ENCODE results near the gene OTOP1. TPM values are rescaled to one million over a fixed set of nuclear protein-coding genes. Genes with fewer than 3 reads are reported as not detected.
A peak's percentile ranks its signal among the peaks of the same experiment; 100 is the strongest.

OTOP1 gene
- total RNA-seq, 2 experiments from 2014 or later, result not detected

DNA sequence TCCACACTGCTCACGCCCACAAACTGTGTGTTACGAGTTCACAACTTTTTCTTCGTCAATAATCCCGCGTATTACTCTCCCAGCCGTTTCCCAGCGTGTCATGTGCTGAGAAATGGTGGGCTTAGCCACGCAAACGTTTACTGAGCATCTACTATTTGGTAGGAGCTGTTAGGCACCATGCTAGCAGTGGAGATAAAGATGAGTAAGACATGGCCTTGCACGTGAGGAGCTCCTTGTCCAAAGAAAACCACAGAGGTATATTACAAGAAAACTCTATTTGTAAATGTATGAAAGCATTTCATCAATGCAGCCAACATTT, 22.1 kb upstream of the OTOP1 start:
- H3K27ac Mint-ChIP-seq, result peak overlapping the region; percentile 99
- peaks cover 35% of the 10 kb centered on the region for H3K4me1 Mint-ChIP-seq (ENCODE audit: low read depth)
- ChIA-PET CTCF (interaction anchor here (1.0 to 2.7 kb wide), 2 partner anchors 10 to 11 kb away, joined by 7 to 11 read pairs; no protein-coding TSS in a partner anchor), POLR2A (interaction anchor here (0.8 to 2.5 kb wide), 13 partner anchors 13 to 293 kb away, joined by 3 to 16 read pairs (median 8); partner anchors contain the start of genes LYAR, NSG1, STX18 and ZBTB49)
- H3K9me3 ChIP-seq (ENCODE audit: control insufficient read depth in 1 of 2, insufficient read depth in 1 of 2, low read length in 2 of 2), result no peaks in the 10 kb centered on the region
- H3K36me3 Mint-ChIP-seq (ENCODE audit: low read depth), result peaks cover 38% of the 10 kb centered on the region
- TF ChIP-seq, protein P1, sequence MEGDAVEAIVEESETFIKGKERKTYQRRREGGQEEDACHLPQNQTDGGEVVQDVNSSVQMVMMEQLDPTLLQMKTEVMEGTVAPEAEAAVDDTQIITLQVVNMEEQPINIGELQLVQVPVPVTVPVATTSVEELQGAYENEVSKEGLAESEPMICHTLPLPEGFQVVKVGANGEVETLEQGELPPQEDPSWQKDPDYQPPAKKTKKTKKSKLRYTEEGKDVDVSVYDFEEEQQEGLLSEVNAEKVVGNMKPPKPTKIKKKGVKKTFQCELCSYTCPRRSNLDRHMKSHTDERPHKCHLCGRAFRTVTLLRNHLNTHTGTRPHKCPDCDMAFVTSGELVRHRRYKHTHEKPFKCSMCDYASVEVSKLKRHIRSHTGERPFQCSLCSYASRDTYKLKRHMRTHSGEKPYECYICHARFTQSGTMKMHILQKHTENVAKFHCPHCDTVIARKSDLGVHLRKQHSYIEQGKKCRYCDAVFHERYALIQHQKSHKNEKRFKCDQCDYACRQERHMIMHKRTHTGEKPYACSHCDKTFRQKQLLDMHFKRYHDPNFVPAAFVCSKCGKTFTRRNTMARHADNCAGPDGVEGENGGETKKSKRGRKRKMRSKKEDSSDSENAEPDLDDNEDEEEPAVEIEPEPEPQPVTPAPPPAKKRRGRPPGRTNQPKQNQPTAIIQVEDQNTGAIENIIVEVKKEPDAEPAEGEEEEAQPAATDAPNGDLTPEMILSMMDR (IDR thresholded peaks at IDR 0.05), result no peak
- H3K4me1 ChIP-seq (ENCODE audit: insufficient read depth, low read length), result peaks cover 21% of the 10 kb centered on the region
- H3K36me3 ChIP-seq (ENCODE audit: insufficient read depth, low read length), result peaks cover 16% of the 10 kb centered on the region
- peak overlapping the region; percentile 88 for H3K4me3 ChIP-seq (ENCODE audit: low read length)
- peak overlapping the region in 1 of 2 donors; percentile 94 for H3K27ac ChIP-seq (ENCODE audit: low read depth in 1 of 2, low read length in 2 of 2)
- no peak for DNase-seq
- intact Hi-C loops (cut with DNase I, micrococcal nuclease), result loop anchor here (1.0 to 5.0 kb wide), 5 partner anchors 41 to 293 kb away; partner anchors contain the start of genes LYAR (in 2 of the 2), STX18 (in 2 of the 2) and ZBTB49 (in 2 of the 2)
- peaks cover 3% of the 10 kb centered on the region for H3K27me3 Mint-ChIP-seq
- H3K4me3 Mint-ChIP-seq, result peak overlapping the region; percentile 89
- no peak for ATAC-seq (ENCODE audit: poor library complexity)
- H3K27me3 ChIP-seq (ENCODE audit: control insufficient read depth in 1 of 2, insufficient read depth in 2 of 2, low read length in 2 of 2), result no peaks in the 10 kb centered on the region
- no peaks in the 10 kb centered on the region for H3K9me3 Mint-ChIP-seq

DNA sequence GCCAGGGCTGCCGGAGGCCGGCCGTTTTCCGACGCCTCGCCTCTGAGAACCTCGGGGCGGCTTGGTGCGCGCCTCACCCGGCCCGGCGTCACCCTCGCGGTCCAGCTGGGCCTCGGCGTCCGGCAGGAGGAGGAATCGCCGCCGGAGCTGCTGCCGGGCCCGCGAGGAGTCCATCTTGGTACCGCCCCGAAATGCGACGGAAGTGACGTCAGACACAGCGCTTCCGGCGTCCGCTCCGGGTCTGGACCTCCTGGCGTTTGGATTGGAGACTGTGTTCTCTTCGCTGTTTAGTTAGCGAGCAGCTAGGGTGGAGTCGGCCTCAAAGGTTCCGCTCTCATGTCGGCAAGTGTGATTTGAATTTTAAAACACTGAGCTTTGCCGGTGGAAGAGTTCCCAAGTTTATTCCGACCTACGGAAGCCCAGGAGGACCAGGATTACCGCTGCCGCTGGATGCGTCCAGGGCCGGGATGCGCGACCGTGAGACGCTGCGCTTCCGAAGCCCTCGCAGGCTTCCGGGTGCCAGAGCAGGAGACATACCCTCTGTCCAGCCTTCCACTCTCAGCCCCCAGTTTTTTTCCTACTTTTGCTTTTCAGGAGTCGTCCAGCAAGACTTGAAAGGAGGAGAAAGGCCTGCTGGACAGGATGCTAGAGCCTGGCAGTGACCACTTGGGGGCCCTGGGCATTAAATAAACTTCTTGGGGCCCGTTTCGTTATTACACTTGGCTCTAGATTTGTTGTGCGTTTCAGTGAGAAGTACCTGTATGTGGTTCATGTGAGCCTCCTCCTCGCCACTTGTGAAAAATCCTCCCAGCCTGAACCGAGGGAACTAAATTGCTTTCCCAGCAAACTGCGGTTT, 21.5 kb upstream of the OTOP1 start, which contains the start of gene TMEM128:
TSS of gene TMEM128 (minus strand) at position 195 of the 856 bp plus-strand sequence. CDS start at position 174, 21 bp downstream.
- DNase-seq, result peak; percentile 87 to 96 (median 90)
- H3K4me3 Mint-ChIP-seq, result peak within 1 kb of the TSS; percentile 89
- POLR2A ChIA-PET, result interaction anchor here (0.6 to 2.5 kb wide), 18 partner anchors 11 to 327 kb away, joined by 3 to 16 read pairs (median 6); partner anchors contain the start of genes LYAR, NSG1, STX18 and ZBTB49
- Histone ChIP-seq H3K9me3 (ENCODE audit: control insufficient read depth in 1 of 2, insufficient read depth in 1 of 2, low read length in 2 of 2) (no peaks in the 10 kb centered on the region), H3K27me3 (ENCODE audit: control insufficient read depth in 1 of 2, insufficient read depth in 2 of 2, low read length in 2 of 2) (no peaks in the 10 kb centered on the region), H3K36me3 (ENCODE audit: insufficient read depth, low read length) (peaks cover 22% of the 10 kb centered on the region), H3K27ac (ENCODE audit: low read depth in 1 of 2, low read length in 2 of 2) (peak within 1 kb of the TSS; percentile 83 to 94), H3K4me3 (ENCODE audit: low read length) (peak within 1 kb of the TSS; percentile 88), H3K4me1 (ENCODE audit: insufficient read depth, low read length) (peaks cover 21% of the 10 kb centered on the region)
- H3K4me1 Mint-ChIP-seq (ENCODE audit: low read depth), result peaks cover 40% of the 10 kb centered on the region
- TF ChIP-seq, protein P1 (IDR thresholded peaks at IDR 0.05), result no peak
- no peaks in the 10 kb centered on the region for H3K9me3 Mint-ChIP-seq
- H3K27me3 Mint-ChIP-seq, result peaks cover 3% of the 10 kb centered on the region
- intact Hi-C loops (cut with DNase I, micrococcal nuclease), result loop anchor here (1.0 to 5.0 kb wide), 5 partner anchors 42 to 294 kb away; partner anchors contain the start of genes LYAR (in 2 of the 2), STX18 (in 2 of the 2) and ZBTB49 (in 2 of the 2)
- CTCF ChIA-PET, result interaction anchor here (0.5 to 2.7 kb wide), 5 partner anchors 11 to 1234 kb away, joined by 3 to 11 read pairs (median 4); no protein-coding TSS in a partner anchor
- peak; percentile 96 for ATAC-seq (ENCODE audit: poor library complexity)
- H3K36me3 Mint-ChIP-seq (ENCODE audit: low read depth), result peaks cover 44% of the 10 kb centered on the region
- H3K27ac Mint-ChIP-seq, result peak within 1 kb of the TSS; percentile 99

DNA sequence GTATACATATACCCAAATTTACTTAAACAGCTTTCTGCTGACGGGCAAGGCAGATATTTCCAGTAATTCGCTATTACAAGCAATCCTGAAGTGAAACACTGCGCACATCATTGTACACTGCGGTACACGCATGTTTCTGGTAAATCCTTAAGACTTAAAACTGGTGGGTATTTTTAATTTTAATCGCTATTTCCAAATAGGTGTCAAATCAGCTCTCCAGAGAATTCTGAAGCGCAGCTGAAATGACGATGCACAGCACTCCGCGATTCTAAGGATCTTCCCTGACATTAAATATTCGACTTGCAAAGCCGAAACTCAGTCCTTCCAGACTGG, 20.9 kb upstream of the OTOP1 start:
- ChIA-PET POLR2A (interaction anchor here (0.9 to 2.5 kb wide), 15 partner anchors 11 to 327 kb away, joined by 3 to 16 read pairs (median 8); partner anchors contain the start of genes LYAR, NSG1, STX18 and ZBTB49), CTCF (interaction anchor here (0.5 to 2.7 kb wide), 4 partner anchors 13 to 1234 kb away, joined by 3 to 11 read pairs (median 4); no protein-coding TSS in a partner anchor)
- intact Hi-C loops (cut with DNase I, micrococcal nuclease), result loop anchor here (1.0 to 5.0 kb wide), 5 partner anchors 43 to 295 kb away; partner anchors contain the start of genes LYAR (in 2 of the 2), STX18 (in 2 of the 2) and ZBTB49 (in 2 of the 2)
- Histone ChIP-seq H3K4me3 (ENCODE audit: low read length) (peak overlapping the region; percentile 88), H3K36me3 (ENCODE audit: insufficient read depth, low read length) (peaks cover 23% of the 10 kb centered on the region), H3K4me1 (ENCODE audit: insufficient read depth, low read length) (peaks cover 18% of the 10 kb centered on the region), H3K27ac (ENCODE audit: low read depth in 1 of 2, low read length in 2 of 2) (peak overlapping the region; percentile 83 to 94), H3K27me3 (ENCODE audit: control insufficient read depth in 1 of 2, insufficient read depth in 2 of 2, low read length in 2 of 2) (no peaks in the 10 kb centered on the region), H3K9me3 (ENCODE audit: control insufficient read depth in 1 of 2, insufficient read depth in 1 of 2, low read length in 2 of 2) (no peaks in the 10 kb centered on the region)
- Mint-ChIP-seq H3K4me3 (peak overlapping the region; percentile 89), H3K27ac (peak overlapping the region; percentile 99), H3K27me3 (peaks cover under 1% of the 10 kb centered on the region), H3K4me1 (ENCODE audit: low read depth) (peaks cover 40% of the 10 kb centered on the region), H3K9me3 (no peaks in the 10 kb centered on the region), H3K36me3 (ENCODE audit: low read depth) (peaks cover 50% of the 10 kb centered on the region)
- ATAC-seq (ENCODE audit: poor library complexity), result peak; percentile 38
- peak in 1 of 14 experiments; percentile 17 for DNase-seq
- TF ChIP-seq, protein P1 (IDR thresholded peaks at IDR 0.05), result no peak
